ENCODE measurements around the gene RDH5.

Gene RDH5

GRCh38 chr12:55687746-55688145 lies 32.4 kb upstream of the RDH5 start:
- H3F3A ChIP-seq (ENCODE audit: control insufficient read depth, insufficient read depth): no peaks in the 10 kb centered on the region
- no peak overlapping the region for H3K4me3 ChIP-seq (ENCODE audit: low read length)
- no peak for TF ChIP-seq CTCF (IDR thresholded peaks at IDR 0.05; ENCODE audit: low read depth, low read length, poor library complexity, severe bottlenecking)
- TF ChIP-seq EZH2phosphoT487 (IDR thresholded peaks at IDR 0.05; ENCODE audit: borderline replicate concordance, low read length): no peak
- H3K9me3 ChIP-seq (ENCODE audit: control insufficient read depth, insufficient read depth, low read length): no peaks in the 10 kb centered on the region
- peaks cover 4% of the 10 kb centered on the region for H3K4me1 ChIP-seq (ENCODE audit: control insufficient read depth, low read length)
- H4K20me1 ChIP-seq (ENCODE audit: control insufficient read depth, insufficient read depth, low read depth, low read length): no peaks in the 10 kb centered on the region
- H3K27ac ChIP-seq (ENCODE audit: low read depth, low read length): no peak overlapping the region
- no peaks in the 10 kb centered on the region for H3K9me2 ChIP-seq (replicated peaks; ENCODE audit: control insufficient read depth, low read length)
- H3K36me3 ChIP-seq (ENCODE audit: control insufficient read depth, low read length): no peaks in the 10 kb centered on the region
- H3K27me3 ChIP-seq (ENCODE audit: control insufficient read depth, low read length): no peaks in the 10 kb centered on the region
- H3K4me2 ChIP-seq (ENCODE audit: low read length): no peak overlapping the region
- H3K79me2 ChIP-seq (ENCODE audit: control insufficient read depth, low read length): no peaks in the 10 kb centered on the region

DNA sequence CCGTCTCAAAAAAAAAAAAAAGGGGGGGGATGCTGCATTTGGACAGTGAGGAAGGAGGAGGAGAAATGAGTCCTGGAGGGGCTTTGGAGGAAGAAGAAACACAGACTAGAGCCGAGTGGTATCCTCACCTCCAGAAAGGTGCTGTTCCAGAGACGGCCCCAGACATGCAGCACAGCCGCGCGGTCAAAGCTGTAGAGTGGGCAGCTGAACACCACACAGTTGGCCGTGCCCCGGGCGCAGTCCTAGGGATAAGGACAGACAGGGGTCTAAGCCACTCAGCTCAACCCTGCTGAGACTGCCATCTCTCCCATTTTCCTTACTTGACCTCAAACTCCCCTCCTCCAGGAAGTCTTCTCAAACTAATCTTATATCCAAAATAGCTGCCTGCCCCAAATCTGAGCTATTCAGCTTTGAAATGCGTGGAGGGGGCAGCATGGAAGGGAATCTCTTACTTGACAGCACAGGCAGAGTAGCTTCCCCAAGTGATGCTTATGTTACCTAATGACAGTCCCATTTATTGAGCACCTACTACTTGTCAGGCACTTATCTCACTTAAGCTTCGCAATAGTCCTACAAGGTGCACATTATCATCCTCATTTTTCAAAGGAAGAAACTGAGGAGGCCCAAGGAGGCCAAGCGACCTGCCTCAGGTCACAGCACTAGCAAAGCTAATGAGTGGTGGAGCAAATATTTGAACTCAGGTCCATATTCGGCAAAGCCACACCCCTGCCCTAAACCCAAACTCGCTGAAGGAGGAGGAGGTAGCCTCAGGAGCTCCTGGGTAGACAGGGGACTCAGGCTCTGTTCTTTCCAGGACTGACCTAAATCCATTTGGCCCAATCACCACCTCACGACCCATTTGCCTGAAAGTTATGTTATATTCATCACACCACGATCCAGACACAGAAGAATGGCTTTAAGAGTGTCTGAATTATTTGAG lies 31.2 kb upstream of the RDH5 start:
- Histone ChIP-seq H3F3A (ENCODE audit: control insufficient read depth, insufficient read depth) (no peaks in the 10 kb centered on the region), H3K4me1 (ENCODE audit: control insufficient read depth, low read length) (no peaks in the 10 kb centered on the region), H3K9me2 (replicated peaks; ENCODE audit: control insufficient read depth, low read length) (no peaks in the 10 kb centered on the region), H3K79me2 (ENCODE audit: control insufficient read depth, low read length) (no peaks in the 10 kb centered on the region), H3K27me3 (ENCODE audit: control insufficient read depth, low read length) (no peaks in the 10 kb centered on the region), H3K4me3 (ENCODE audit: low read length) (no peak overlapping the region), H3K4me2 (ENCODE audit: low read length) (no peak overlapping the region), H3K9me3 (ENCODE audit: control insufficient read depth, insufficient read depth, low read length) (no peaks in the 10 kb centered on the region), H4K20me1 (ENCODE audit: control insufficient read depth, insufficient read depth, low read depth, low read length) (no peaks in the 10 kb centered on the region), H3K36me3 (ENCODE audit: control insufficient read depth, low read length) (no peaks in the 10 kb centered on the region), H3K27ac (ENCODE audit: low read depth, low read length) (no peak overlapping the region)
- TF ChIP-seq EZH2phosphoT487 (IDR thresholded peaks at IDR 0.05; ENCODE audit: borderline replicate concordance, low read length) (no peak), CTCF (IDR thresholded peaks at IDR 0.05; ENCODE audit: low read depth, low read length, poor library complexity, severe bottlenecking) (no peak)

DNA sequence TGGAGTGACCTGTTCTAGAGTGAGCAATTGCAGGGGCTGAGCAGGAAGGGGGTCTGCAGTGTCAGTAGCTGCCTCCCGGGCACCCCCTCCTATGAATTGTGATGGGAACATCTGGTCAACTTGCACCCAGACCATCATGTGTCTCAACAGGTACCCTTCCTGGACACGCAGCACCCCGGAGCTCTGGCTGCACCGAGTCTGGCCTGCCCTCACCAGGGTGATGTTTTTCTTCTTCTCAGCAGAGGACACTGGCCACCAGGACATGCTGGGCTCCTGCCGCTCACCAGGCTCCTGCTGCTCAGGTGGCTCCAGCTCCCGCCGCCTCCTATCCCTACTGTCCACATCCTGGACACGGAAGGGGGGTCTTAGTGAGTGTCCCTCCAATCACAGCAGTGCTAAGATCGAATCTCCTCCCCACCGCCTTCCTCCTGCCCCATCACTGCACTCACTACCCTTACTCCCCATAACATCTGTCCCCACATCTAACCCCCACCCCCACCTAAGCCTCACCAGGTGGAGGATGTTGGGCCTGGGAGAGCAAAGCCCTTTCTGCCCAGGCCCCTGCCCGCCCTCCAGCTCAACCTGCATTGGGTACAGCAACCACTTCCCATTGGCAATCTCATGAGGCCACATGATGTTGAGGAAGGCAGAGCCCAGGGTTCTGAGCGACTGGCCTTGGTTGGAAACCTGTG lies 27.4 kb upstream of the RDH5 start:
- Histone ChIP-seq H3F3A (ENCODE audit: control insufficient read depth, insufficient read depth) (no peaks in the 10 kb centered on the region), H3K79me2 (ENCODE audit: control insufficient read depth, low read length) (no peaks in the 10 kb centered on the region), H3K9me3 (ENCODE audit: control insufficient read depth, insufficient read depth, low read length) (no peaks in the 10 kb centered on the region), H3K27ac (ENCODE audit: low read depth, low read length) (no peak overlapping the region), H3K27me3 (ENCODE audit: control insufficient read depth, low read length) (peaks cover 8% of the 10 kb centered on the region; the same call in 1 of the 2 replicates), H3K9me2 (replicated peaks; ENCODE audit: control insufficient read depth, low read length) (no peaks in the 10 kb centered on the region), H4K20me1 (ENCODE audit: control insufficient read depth, insufficient read depth, low read depth, low read length) (no peaks in the 10 kb centered on the region), H3K4me3 (ENCODE audit: low read length) (no peak overlapping the region), H3K4me1 (ENCODE audit: control insufficient read depth, low read length) (no peaks in the 10 kb centered on the region), H3K4me2 (ENCODE audit: low read length) (no peak overlapping the region), H3K36me3 (ENCODE audit: control insufficient read depth, low read length) (no peaks in the 10 kb centered on the region)
- TF ChIP-seq CTCF (IDR thresholded peaks at IDR 0.05; ENCODE audit: low read depth, low read length, poor library complexity, severe bottlenecking): no peak
- no peak for TF ChIP-seq EZH2phosphoT487 (IDR thresholded peaks at IDR 0.05; ENCODE audit: borderline replicate concordance, low read length)

Measured in DOHH2 (cell line).